Measurements from ENCODE around the gene ARGLU1. TPM values are rescaled to one million over a fixed set of nuclear protein-coding genes. Genes with fewer than 3 reads are reported as not detected.

The ARGLU1 gene
- polyA plus RNA-seq, 1 donor (not counting 4 experiments of a cell fraction or from before 2014, with no cell fraction given), result 96.8 TPM

DNA sequence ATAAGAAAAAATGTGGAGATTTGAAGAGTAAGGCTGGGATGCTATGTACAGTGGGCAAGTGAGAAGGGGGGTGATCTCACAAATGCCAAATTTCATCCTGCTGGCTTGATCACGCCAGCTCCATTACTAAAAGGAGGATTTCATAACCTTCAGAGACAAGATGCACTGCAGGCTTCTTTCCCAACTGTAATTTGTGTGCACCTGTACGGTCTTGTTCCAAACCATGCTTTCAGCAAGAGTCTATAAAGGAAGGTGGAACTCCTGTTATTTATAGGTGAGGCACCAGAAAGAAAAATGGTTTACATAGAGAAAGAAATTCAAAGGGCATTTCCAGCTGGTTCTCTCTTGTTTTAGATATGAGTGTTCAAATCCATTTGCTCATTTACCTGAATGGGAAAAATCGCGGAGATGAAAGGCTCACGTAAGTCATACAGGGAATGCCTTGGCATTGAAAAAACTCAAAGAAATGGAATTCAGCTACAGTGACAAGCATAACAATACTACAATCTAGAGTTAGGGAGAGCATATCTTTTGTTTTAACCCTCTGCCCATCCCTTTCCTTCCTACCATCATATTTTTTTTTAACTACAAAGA lies 45.7 kb downstream of the ARGLU1 start:
- Histone ChIP-seq H3K9me3 (ENCODE audit: control insufficient read depth, low read depth, low read length) (no peaks in the 10 kb centered on the region), H3K9ac (ENCODE audit: control insufficient read depth, extremely low read depth, insufficient read depth, low read length) (peak overlapping the region; percentile 46), H3K36me3 (ENCODE audit: control insufficient read depth in 2 of 2, extremely low read depth in 1 of 2, insufficient read depth in 2 of 2, low read length in 2 of 2) (peaks cover 1 to 5% of the 10 kb centered on the region in 2 experiments), H3K27ac (ENCODE audit: control insufficient read depth, insufficient read depth, low read length) (peak overlapping the region; percentile 78), H2AFZ (ENCODE audit: control insufficient read depth, low read length) (no peak overlapping the region), H3K79me2 (ENCODE audit: control insufficient read depth, insufficient read depth, low read length) (peaks cover 99% of the 10 kb centered on the region), H3K4me1 (ENCODE audit: control insufficient read depth, extremely low read depth, insufficient read depth, low read length) (peaks cover 67% of the 10 kb centered on the region), H3K9me1 (ENCODE audit: control insufficient read depth, extremely low read depth, insufficient read depth, low read length) (peaks cover 2% of the 10 kb centered on the region), H3K4me2 (ENCODE audit: control insufficient read depth, extremely low read depth, insufficient read depth, low read depth, low read length) (peak overlapping the region; percentile 76), H3K27me3 (ENCODE audit: control insufficient read depth, extremely low read depth, insufficient read depth, low read length) (no peaks in the 10 kb centered on the region), H3K4me3 (ENCODE audit: control insufficient read depth in 2 of 3, extremely low read depth in 1 of 3, insufficient read depth in 2 of 3, low read depth in 1 of 3, low read length in 3 of 3) (peak overlapping the region in 2 of 3 experiments; percentile 39 to 44), H4K20me1 (ENCODE audit: control insufficient read depth, extremely low read depth, insufficient read depth, low read length) (peaks cover 6% of the 10 kb centered on the region)
- dilution Hi-C loops (cut with MboI; ENCODE audit: extremely low pct_ligation_motif_present, low sequenced_read_pairs), result no loop called here
- DNase-seq (ENCODE audit: low read depth, low spot score) (no peak), FAIRE-seq (peak; percentile 68)
- TF ChIP-seq, protein P1, sequence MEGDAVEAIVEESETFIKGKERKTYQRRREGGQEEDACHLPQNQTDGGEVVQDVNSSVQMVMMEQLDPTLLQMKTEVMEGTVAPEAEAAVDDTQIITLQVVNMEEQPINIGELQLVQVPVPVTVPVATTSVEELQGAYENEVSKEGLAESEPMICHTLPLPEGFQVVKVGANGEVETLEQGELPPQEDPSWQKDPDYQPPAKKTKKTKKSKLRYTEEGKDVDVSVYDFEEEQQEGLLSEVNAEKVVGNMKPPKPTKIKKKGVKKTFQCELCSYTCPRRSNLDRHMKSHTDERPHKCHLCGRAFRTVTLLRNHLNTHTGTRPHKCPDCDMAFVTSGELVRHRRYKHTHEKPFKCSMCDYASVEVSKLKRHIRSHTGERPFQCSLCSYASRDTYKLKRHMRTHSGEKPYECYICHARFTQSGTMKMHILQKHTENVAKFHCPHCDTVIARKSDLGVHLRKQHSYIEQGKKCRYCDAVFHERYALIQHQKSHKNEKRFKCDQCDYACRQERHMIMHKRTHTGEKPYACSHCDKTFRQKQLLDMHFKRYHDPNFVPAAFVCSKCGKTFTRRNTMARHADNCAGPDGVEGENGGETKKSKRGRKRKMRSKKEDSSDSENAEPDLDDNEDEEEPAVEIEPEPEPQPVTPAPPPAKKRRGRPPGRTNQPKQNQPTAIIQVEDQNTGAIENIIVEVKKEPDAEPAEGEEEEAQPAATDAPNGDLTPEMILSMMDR (optimal IDR thresholded peaks at IDR 0.05 in 1 of 3, IDR thresholded peaks at IDR 0.05 in 1 of 3, conservative IDR thresholded peaks at IDR 0.05 in 1 of 3; ENCODE audit: extremely low read depth in 1 of 3, insufficient read depth in 2 of 3, low read length in 3 of 3), result no peak
- TF ChIP-seq EZH2 (IDR thresholded peaks at IDR 0.05; ENCODE audit: low read length), result no peak

DNA sequence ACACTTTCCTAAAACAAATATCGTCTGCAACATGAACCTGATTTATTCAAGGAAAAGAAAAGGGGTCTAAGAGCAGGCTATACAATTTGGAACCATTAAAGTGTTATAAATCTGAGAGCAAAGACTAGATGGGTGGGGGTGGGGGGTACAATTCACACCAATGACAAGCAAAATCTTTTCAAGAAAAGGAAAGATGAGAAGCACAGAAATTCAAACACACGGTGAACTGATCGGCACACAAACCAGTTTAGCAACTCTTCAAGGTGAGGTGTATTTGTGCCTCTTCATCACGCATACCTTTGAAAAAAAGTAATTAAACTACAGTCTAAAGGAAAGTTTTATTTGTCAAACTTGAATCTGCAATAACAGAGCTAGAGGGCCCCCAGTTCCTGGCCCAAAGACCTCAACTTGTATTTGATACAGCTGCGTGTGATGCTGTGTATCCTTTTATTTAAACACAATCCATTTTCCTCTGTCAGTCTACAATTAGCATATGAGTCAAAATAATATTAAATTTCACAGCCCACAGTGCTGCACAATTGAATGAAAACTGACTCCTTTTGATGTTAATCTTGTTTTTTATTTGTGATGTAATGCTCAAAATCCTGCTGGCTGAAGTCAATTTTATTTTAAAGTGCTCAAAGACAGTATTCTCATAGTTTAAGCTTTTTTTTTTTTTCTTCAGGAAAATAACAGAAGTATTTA lies 46.7 kb downstream of the ARGLU1 start:
- dilution Hi-C loops (cut with MboI; ENCODE audit: extremely low pct_ligation_motif_present, low sequenced_read_pairs), result no loop called here
- peaks cover 65% of the 10 kb centered on the region for H3K4me1 ChIP-seq (ENCODE audit: control insufficient read depth, extremely low read depth, insufficient read depth, low read length)
- no peaks in the 10 kb centered on the region for H3K27me3 ChIP-seq (ENCODE audit: control insufficient read depth, extremely low read depth, insufficient read depth, low read length)
- DNase-seq (ENCODE audit: low read depth, low spot score), result no peak
- peak overlapping the region; percentile 76 for H3K4me2 ChIP-seq (ENCODE audit: control insufficient read depth, extremely low read depth, insufficient read depth, low read depth, low read length)
- FAIRE-seq, result no peak
- no peak overlapping the region for H2AFZ ChIP-seq (ENCODE audit: control insufficient read depth, low read length)
- no peaks in the 10 kb centered on the region for H3K9me3 ChIP-seq (ENCODE audit: control insufficient read depth, low read depth, low read length)
- H4K20me1 ChIP-seq (ENCODE audit: control insufficient read depth, extremely low read depth, insufficient read depth, low read length), result peaks cover 6% of the 10 kb centered on the region
- H3K4me3 ChIP-seq (ENCODE audit: control insufficient read depth in 2 of 3, extremely low read depth in 1 of 3, insufficient read depth in 2 of 3, low read depth in 1 of 3, low read length in 3 of 3), result no peak overlapping the region
- H3K36me3 ChIP-seq (ENCODE audit: control insufficient read depth in 2 of 2, extremely low read depth in 1 of 2, insufficient read depth in 2 of 2, low read length in 2 of 2), result peaks cover 1 to 5% of the 10 kb centered on the region in 2 experiments
- H3K9me1 ChIP-seq (ENCODE audit: control insufficient read depth, extremely low read depth, insufficient read depth, low read length), result peaks cover 2% of the 10 kb centered on the region
- TF ChIP-seq, protein P1 (optimal IDR thresholded peaks at IDR 0.05 in 1 of 3, IDR thresholded peaks at IDR 0.05 in 1 of 3, conservative IDR thresholded peaks at IDR 0.05 in 1 of 3; ENCODE audit: extremely low read depth in 1 of 3, insufficient read depth in 2 of 3, low read length in 3 of 3), result no peak
- TF ChIP-seq EZH2 (IDR thresholded peaks at IDR 0.05; ENCODE audit: low read length), result no peak
- peak overlapping the region; percentile 63 for H3K27ac ChIP-seq (ENCODE audit: control insufficient read depth, insufficient read depth, low read length)
- peak overlapping the region; percentile 8 for H3K9ac ChIP-seq (ENCODE audit: control insufficient read depth, extremely low read depth, insufficient read depth, low read length)
- peaks cover 100% of the 10 kb centered on the region for H3K79me2 ChIP-seq (ENCODE audit: control insufficient read depth, insufficient read depth, low read length)
